HCT116 (cell line): ENCODE measurements around the gene ANKDD1A. TPM values are rescaled to one million over a fixed set of nuclear protein-coding genes. Genes with fewer than 3 reads are reported as not detected.

ENCODE experiments used
- ATAC-seq: fragments of 200-7000 bp; cut with Tn5 transposase; 2 replicates; pipeline ENCODE4 v1.9.1; 2020; ENCODE audit warnings: mild to moderate bottlenecking, moderate library complexity
- BruUV-seq: library from RNA; stranded (reverse); fragments of 400-500 nt; replicated peaks from 2 replicates; lab custom pipeline; 2021; lab: Mats Ljungman, UMichigan
- CTCF ChIA-PET: fragments of 300-600 bp; sonication (Branson Sonifier 250); formaldehyde crosslinking; loops from one replicate; lab custom pipeline; 2021; ENCODE audit warnings: antibody characterized with exemption; lab: Charles Lee
- POLR2A ChIA-PET: fragments of 300-600, 350-600 bp; sonication (Branson Sonifier 250); formaldehyde crosslinking; loops from one replicate; lab custom pipeline; 2021; ENCODE audit warnings: antibody characterized with exemption; lab: Charles Lee
- RAD21 ChIA-PET, 2 experiments: fragments of 300-600 bp; sonication (Branson Sonifier 250); formaldehyde crosslinking; loops; one replicate each; lab custom pipeline; 2023; ENCODE audit warnings: low total read pairs in 2 of 2; ENCODE audit not compliant: uncharacterized antibody in 2 of 2, unreplicated experiment in 2 of 2, low non-redundant PET in 1 of 2; lab: Charles Lee
- DNase-seq: peaks from one replicate; pipeline ENCODE4 v3.0.0-alpha.2; 2010; ENCODE audit warnings: low read depth, low spot score
- H2AFZ ChIP-seq: fragments of 200-600 bp; shearing (Covaris generic), sonication (generic); 2 replicates; pipeline ENCODE4 v1.6.1; 2017; ENCODE audit warnings: low read depth, mixed run types, mixed read lengths, antibody characterized with exemption, low read length; ENCODE audit not compliant: poor library complexity, severe bottlenecking
- H3K27ac ChIP-seq: 2 replicates; pipeline ENCODE4 v1.5.1; 2012; ENCODE audit warnings: low read depth, low read length
- H3K27me3 ChIP-seq: fragments of 200-600 bp; sonication (generic); 2 replicates; pipeline ENCODE4 v1.6.1; 2016; ENCODE audit warnings: mixed run types, low read length, mixed read lengths; ENCODE audit not compliant: insufficient read depth
- H3K36me3 ChIP-seq, 2 experiments: fragments of 200-500 bp in 1 of 2; fragments of 200-600 bp in 1 of 2; sonication (Bioruptor generic) in 1 of 2; sonication (generic) in 1 of 2; 2 replicates each; pipeline versions ENCODE4 v1.5.1 to v1.6.1; 2014 to 2016; ENCODE audit warnings: low read length in 2 of 2, inconsistent platforms in 1 of 2, mixed read lengths in 1 of 2, mixed run types in 1 of 2; ENCODE audit not compliant: insufficient read depth in 2 of 2, control insufficient read depth in 1 of 2
- H3K4me1 ChIP-seq, 2 experiments: fragments of 200-600 bp in 1 of 2; sonication (generic) in 1 of 2; 2 replicates each; pipeline versions ENCODE4 v1.5.1 to v1.6.1; 2012 to 2017; ENCODE audit warnings: low read length in 2 of 2, inconsistent platforms in 1 of 2, mild to moderate bottlenecking in 1 of 2, mixed read lengths in 1 of 2, mixed run types in 1 of 2, moderate library complexity in 1 of 2; ENCODE audit not compliant: insufficient read depth in 2 of 2, control insufficient read depth in 1 of 2
- H3K4me2 ChIP-seq: fragments of 200-600 bp; sonication (generic); 2 replicates; pipeline ENCODE4 v1.6.1; 2017; ENCODE audit warnings: mixed run types, low read length, mixed read lengths
- H3K4me3 ChIP-seq, 2 experiments: fragments of 200-600 bp in 1 of 2; sonication (generic) in 1 of 2; replicated peaks in 1 of 2; 2 replicates each; pipeline ENCODE4 v1.5.1; 2011 to 2016; ENCODE audit warnings: low read length in 2 of 2, control low read depth in 1 of 2, low read depth in 1 of 2, mild to moderate bottlenecking in 1 of 2, mixed read lengths in 1 of 2, mixed run types in 1 of 2
- H3K79me2 ChIP-seq: fragments of 200-600 bp; sonication (generic); 2 replicates; pipeline ENCODE4 v1.6.1; 2017; ENCODE audit warnings: mild to moderate bottlenecking, mixed run types, low read length, moderate library complexity, mixed read lengths; ENCODE audit not compliant: insufficient read depth
- H3K9ac ChIP-seq: fragments of 200-600 bp; sonication (generic); 2 replicates; pipeline ENCODE4 v1.6.1; 2016; ENCODE audit warnings: low read length, mixed read lengths
- H3K9me2 ChIP-seq: fragments of 200-600 bp; sonication (generic), shearing (Covaris generic); 2 replicates; pipeline ENCODE4 v1.6.1; 2017; ENCODE audit warnings: mixed run types, mild to moderate bottlenecking, moderate library complexity; ENCODE audit not compliant: insufficient read depth
- H3K9me3 ChIP-seq, 2 experiments: fragments of 200-500 bp in 1 of 2; fragments of 200-600 bp in 1 of 2; sonication (Bioruptor generic) in 1 of 2; sonication (generic) in 1 of 2; 2 replicates each; pipeline ENCODE4 v1.6.1; 2014 to 2017; ENCODE audit warnings: low read length in 2 of 2, mixed read lengths in 2 of 2, inconsistent platforms in 1 of 2, low read depth in 1 of 2, mild to moderate bottlenecking in 1 of 2, mixed run types in 1 of 2, moderate library complexity in 1 of 2; ENCODE audit not compliant: control insufficient read depth in 1 of 2, insufficient read depth in 1 of 2
- H4K20me1 ChIP-seq: fragments of 200-600 bp; sonication (generic), shearing (Covaris generic); 2 replicates; pipeline ENCODE4 v1.6.1; 2017; ENCODE audit warnings: mixed run types, mild to moderate bottlenecking, moderate library complexity; ENCODE audit not compliant: insufficient read depth
- CBX3 ChIP-seq: IDR thresholded peaks from 2 replicates; pipeline ENCODE4 v1.6.1; 2012; ENCODE audit warnings: low read depth
- CEBPB ChIP-seq: IDR thresholded peaks from 2 replicates; pipeline ENCODE4 v1.6.1; 2012; ENCODE audit warnings: low read depth
- CTCF ChIP-seq, 3 experiments: fragments of 200-600 bp in 1 of 3; sonication (generic) in 1 of 3; IDR thresholded peaks in 2 of 3; conservative IDR thresholded peaks in 1 of 3; 2 replicates each; pipeline ENCODE4 v1.5.1; 2012 to 2017; ENCODE audit warnings: low read depth in 2 of 3, low read length in 2 of 3, antibody characterized with exemption in 1 of 3, borderline replicate concordance in 1 of 3, control low read depth in 1 of 3, mild to moderate bottlenecking in 1 of 3, mixed read lengths in 1 of 3, mixed run types in 1 of 3, moderate library complexity in 1 of 3; ENCODE audit not compliant: insufficient read depth in 1 of 3
- EGR1 ChIP-seq: IDR thresholded peaks from 2 replicates; pipeline ENCODE4 v1.6.1; 2012; ENCODE audit warnings: low read depth
- ELF1 ChIP-seq: IDR thresholded peaks from 2 replicates; pipeline ENCODE4 v1.6.1; 2012; ENCODE audit warnings: low read depth, borderline replicate concordance
- REST ChIP-seq: IDR thresholded peaks from 2 replicates; pipeline ENCODE4 v1.6.1; 2012; ENCODE audit warnings: low read depth
- SIN3A ChIP-seq: IDR thresholded peaks from 2 replicates; pipeline ENCODE4 v1.6.1; 2012; ENCODE audit warnings: low read depth
- SRF ChIP-seq: IDR thresholded peaks from 2 replicates; pipeline ENCODE4 v1.6.1; 2012; ENCODE audit warnings: low read depth
- ZFX ChIP-seq: fragments of 450-650 bp; IDR thresholded peaks from 2 replicates; pipeline ENCODE4 v1.6.1; 2017
- intact Hi-C: fragments of 100-400 bp; cut with micrococcal nuclease; formaldehyde crosslinking; loops from 2 replicates; pipeline ENCODE4 v1.10.0; 2022
- total RNA-seq: library from RNA; stranded (reverse); gene quantifications from one replicate; pipeline ENCODE4 v1.2.1, GENCODE V29; 2021; ENCODE audit not compliant: unreplicated experiment
- TF ChIP-seq, protein P1 (sequence below): IDR thresholded peaks from 2 replicates; pipeline ENCODE4 v1.6.1; 2012
- TF ChIP-seq, protein P2 (sequence below): IDR thresholded peaks from 2 replicates; pipeline ENCODE4 v1.6.1; 2012

The ANKDD1A gene
- total RNA-seq, 1 experiment from 2014 or later, result 8.1 TPM

DNA sequence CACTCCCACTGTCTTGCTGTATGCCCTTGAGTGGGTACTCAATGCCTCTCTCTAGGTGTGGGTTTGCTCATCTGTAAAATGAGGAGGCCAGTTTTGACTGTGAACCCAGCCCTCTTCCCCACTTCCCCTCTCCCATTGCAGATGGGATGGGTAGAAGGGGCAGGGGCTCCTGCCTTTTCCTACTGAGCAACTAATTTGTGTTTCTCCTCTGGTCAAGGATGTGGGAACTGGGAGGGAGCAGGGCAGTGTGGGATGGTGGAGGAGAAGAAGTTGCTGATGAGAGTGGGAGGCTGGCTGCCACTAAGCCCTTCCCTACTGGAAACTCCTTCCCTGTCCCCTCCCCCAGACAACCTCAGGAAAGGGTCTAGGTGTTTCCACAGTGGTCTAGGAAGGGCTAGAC is 20.1 kb upstream of the ANKDD1A start:
- Histone ChIP-seq H2AFZ (no peak overlapping the region), H3K79me2 (no peaks in the 10 kb centered on the region), H3K36me3 (no peaks in the 10 kb centered on the region), H3K4me1 (peaks cover 0 to 4% of the 10 kb centered on the region in 2 experiments; a peak in 1 of 4 replicates), H3K4me3 (no peak overlapping the region), H3K27ac (no peak overlapping the region), H3K27me3 (no peaks in the 10 kb centered on the region), H3K4me2 (no peak overlapping the region), H4K20me1 (no peaks in the 10 kb centered on the region), H3K9me3 (no peaks in the 10 kb centered on the region), H3K9ac (no peak overlapping the region), H3K9me2 (no peaks in the 10 kb centered on the region)
- intact Hi-C loops, result no loop called here
- ATAC-seq (no peak), DNase-seq (no peak)
- POLR2A ChIA-PET, result no interaction called here
- no TSS peak for BruUV-seq
- CTCF ChIA-PET, result no interaction called here
- no peak for TF ChIP-seq CEBPB
- no peak for TF ChIP-seq CTCF (IDR thresholded peaks at IDR 0.05 in 2 of 3, conservative IDR thresholded peaks at IDR 0.05 in 1 of 3; ENCODE audit: borderline replicate concordance in 1 of 3, insufficient read depth in 1 of 3, low read depth in 2 of 3, low read length in 2 of 3)
- TF ChIP-seq SRF, result no peak
- no peak for TF ChIP-seq SIN3A
- TF ChIP-seq REST, result no peak
- TF ChIP-seq CBX3, result no peak
- TF ChIP-seq, protein P1, sequence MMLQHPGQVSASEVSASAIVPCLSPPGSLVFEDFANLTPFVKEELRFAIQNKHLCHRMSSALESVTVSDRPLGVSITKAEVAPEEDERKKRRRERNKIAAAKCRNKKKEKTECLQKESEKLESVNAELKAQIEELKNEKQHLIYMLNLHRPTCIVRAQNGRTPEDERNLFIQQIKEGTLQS, result no peak
- TF ChIP-seq EGR1, result no peak
- TF ChIP-seq, protein P2, sequence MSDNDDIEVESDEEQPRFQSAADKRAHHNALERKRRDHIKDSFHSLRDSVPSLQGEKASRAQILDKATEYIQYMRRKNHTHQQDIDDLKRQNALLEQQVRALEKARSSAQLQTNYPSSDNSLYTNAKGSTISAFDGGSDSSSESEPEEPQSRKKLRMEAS, result no peak
- TF ChIP-seq ELF1, result no peak
- TF ChIP-seq ZFX, result no peak
- RAD21 ChIA-PET, result no interaction called here
